ENCODE results near the gene PBX1.
A peak's percentile ranks its signal among the peaks of the same experiment; 100 is the strongest.

- TF ChIP-seq POLR2AphosphoS5 (IDR thresholded peaks at IDR 0.05): peak; percentile 89
- TF ChIP-seq, protein P1, sequence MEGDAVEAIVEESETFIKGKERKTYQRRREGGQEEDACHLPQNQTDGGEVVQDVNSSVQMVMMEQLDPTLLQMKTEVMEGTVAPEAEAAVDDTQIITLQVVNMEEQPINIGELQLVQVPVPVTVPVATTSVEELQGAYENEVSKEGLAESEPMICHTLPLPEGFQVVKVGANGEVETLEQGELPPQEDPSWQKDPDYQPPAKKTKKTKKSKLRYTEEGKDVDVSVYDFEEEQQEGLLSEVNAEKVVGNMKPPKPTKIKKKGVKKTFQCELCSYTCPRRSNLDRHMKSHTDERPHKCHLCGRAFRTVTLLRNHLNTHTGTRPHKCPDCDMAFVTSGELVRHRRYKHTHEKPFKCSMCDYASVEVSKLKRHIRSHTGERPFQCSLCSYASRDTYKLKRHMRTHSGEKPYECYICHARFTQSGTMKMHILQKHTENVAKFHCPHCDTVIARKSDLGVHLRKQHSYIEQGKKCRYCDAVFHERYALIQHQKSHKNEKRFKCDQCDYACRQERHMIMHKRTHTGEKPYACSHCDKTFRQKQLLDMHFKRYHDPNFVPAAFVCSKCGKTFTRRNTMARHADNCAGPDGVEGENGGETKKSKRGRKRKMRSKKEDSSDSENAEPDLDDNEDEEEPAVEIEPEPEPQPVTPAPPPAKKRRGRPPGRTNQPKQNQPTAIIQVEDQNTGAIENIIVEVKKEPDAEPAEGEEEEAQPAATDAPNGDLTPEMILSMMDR (IDR thresholded peaks at IDR 0.05): no peak
Observed at GRCh38 chr1:164794356-164794755, 235.4 kb downstream of the PBX1 start.
